Omental fat pad (tissue), 4 donors: ENCODE results near the gene DSN1. TPM values are rescaled to one million over a fixed set of nuclear protein-coding genes. Genes with fewer than 3 reads are reported as not detected.

Source experiments
- ATAC-seq: fragments of 150-250 bp; one replicate; pipeline ENCODE4 v1.9.1; 2016; ENCODE audit warnings: mild to moderate bottlenecking, moderate library complexity; ENCODE audit not compliant: low FRiP score
- DNase-seq: peaks from one replicate; pipeline ENCODE4 v3.0.0-alpha.2; 2019; ENCODE audit warnings: low spot score
- total RNA-seq, 4 donors: library from RNA; depleted of rRNA; stranded (reverse); fragments of >200 nt; gene quantifications; one replicate each; pipeline ENCODE4 v1.1.0, GENCODE V29; 2016
- TF ChIP-seq, protein P1 (sequence below), 3 donors: fragments of 450-650 bp; IDR thresholded peaks; one replicate each; pipeline ENCODE4 v1.5.1; 2016 to 2017; ENCODE audit warnings: antibody characterized with exemption in 3 of 3, mild to moderate bottlenecking in 3 of 3, moderate library complexity in 2 of 3

Gene DSN1
- total RNA-seq = 10 to 100 TPM in 1 of 4 donors, 1 to 10 TPM in 3; 4.5 to 13.9 (median 5.0) TPM

- peak; percentile 97 for ATAC-seq
- TF ChIP-seq, protein P1, sequence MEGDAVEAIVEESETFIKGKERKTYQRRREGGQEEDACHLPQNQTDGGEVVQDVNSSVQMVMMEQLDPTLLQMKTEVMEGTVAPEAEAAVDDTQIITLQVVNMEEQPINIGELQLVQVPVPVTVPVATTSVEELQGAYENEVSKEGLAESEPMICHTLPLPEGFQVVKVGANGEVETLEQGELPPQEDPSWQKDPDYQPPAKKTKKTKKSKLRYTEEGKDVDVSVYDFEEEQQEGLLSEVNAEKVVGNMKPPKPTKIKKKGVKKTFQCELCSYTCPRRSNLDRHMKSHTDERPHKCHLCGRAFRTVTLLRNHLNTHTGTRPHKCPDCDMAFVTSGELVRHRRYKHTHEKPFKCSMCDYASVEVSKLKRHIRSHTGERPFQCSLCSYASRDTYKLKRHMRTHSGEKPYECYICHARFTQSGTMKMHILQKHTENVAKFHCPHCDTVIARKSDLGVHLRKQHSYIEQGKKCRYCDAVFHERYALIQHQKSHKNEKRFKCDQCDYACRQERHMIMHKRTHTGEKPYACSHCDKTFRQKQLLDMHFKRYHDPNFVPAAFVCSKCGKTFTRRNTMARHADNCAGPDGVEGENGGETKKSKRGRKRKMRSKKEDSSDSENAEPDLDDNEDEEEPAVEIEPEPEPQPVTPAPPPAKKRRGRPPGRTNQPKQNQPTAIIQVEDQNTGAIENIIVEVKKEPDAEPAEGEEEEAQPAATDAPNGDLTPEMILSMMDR (IDR thresholded peaks at IDR 0.05) = no peak
Observed at GRCh38 chr20:36773597-36774390, at the start of gene DSN1. Gene DSN1 (minus strand): TSS chr20:36773763. CDS start chr20:36771458, 2,305 bp downstream.

DNA sequence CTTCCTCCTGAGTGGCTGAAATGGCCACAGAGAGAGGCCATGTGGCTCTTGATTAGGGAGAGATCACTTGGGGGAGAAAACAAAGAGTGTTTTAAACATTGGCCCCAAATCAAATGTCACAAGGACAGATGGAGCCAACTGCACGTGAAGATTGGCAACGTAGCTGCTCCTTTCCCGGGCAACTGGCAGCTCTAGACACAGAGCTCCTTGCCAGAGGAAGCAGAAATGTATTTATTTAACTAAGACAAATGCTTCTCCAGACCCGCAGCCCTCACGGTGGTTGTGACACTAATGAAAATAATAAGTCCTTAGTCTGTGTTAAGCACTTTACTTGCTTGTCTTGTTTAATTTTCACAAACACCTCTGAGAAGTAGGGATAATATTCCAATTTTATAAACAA lies 49.6 kb upstream of the DSN1 start:
- ATAC-seq (no peak), DNase-seq (no peak)
- TF ChIP-seq, protein P1 (IDR thresholded peaks at IDR 0.05) = no peak

More at GRCh38 chr20:36773597-36774390, at the start of gene DSN1:
- peak; percentile 96 for DNase-seq

DNA sequence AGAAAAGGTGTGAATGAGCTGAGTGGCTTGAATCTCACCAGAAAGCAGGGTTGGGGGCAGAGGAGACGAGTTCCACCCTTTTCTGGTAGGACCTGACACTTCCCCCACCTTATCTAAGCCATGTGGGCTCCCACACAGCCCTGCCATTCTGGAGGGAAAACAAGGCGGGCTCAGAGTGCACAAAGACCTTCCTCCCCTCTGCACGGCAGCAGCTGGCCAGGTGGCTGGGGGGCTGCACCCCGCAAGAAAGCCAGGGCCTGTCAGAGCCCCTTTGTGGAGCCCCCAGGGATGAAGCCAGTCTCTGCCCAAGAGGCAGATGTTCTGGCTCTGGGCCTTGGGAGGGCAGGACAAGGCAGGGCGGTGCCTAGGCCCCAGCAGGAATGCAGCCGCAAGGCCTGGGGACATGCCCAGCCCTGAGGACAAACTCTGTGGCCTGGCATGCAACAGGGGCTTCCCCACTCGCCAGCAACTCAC lies 48.4 kb upstream of the DSN1 start:
- TF ChIP-seq, protein P1 (IDR thresholded peaks at IDR 0.05) = no peak
- DNase-seq (no peak), ATAC-seq (peak; percentile 33)

DNA sequence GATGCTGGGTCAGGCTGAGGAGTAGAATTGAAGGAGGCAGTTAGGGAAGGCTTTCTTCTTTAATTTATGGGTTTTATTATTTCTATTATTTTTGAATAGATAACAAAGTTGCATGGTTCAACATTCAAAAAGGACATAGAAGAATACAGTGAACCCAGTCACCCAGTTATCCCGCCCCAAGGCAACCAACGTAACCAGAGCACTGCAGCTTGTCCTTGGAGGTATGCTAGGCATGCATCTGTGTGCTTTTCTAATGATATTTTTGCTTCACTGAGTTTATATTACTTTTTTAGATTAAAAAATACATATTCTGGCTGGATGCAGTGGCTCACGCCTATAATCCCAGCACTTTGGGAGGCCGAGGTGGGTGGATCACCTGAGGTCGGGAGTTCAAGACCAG lies 47.4 kb upstream of the DSN1 start:
- DNase-seq = no peak
- ATAC-seq = no peak
- TF ChIP-seq, protein P1 (IDR thresholded peaks at IDR 0.05) = no peak

GRCh38 chr20:36820073-36820472 lies 46.5 kb upstream of the DSN1 start:
- DNase-seq (no peak), ATAC-seq (no peak)
- TF ChIP-seq, protein P1 (IDR thresholded peaks at IDR 0.05) = no peak

- no peak for DNase-seq
- TF ChIP-seq, protein P1 (IDR thresholded peaks at IDR 0.05) = no peak
- no peak for ATAC-seq
Observed at GRCh38 chr20:36819659-36820058, 46.1 kb upstream of the DSN1 start.

DNA sequence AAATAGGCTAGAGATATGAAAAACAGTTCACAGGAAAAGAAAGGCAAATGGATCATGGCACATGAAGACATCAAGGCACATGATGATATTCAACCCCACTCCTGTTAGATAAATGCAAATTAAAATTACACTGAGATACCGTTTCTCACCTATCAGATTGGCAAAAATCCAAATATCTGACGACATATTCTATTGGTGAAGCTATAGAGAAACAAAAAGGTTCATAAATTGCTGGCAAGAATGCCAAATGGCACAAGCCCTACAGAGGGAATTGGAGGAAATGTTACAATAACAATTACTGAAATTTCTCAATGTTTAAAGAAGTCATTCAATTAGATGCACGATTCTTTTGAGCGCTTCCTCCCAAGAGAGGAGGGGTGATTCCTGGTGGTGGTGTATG lies 45.3 kb upstream of the DSN1 start:
- TF ChIP-seq, protein P1 (IDR thresholded peaks at IDR 0.05) = no peak
- DNase-seq (no peak), ATAC-seq (no peak)
